Measurements from ENCODE around the gene RFT1. TPM values are rescaled to one million over a fixed set of nuclear protein-coding genes. Genes with fewer than 3 reads are reported as not detected.

Gene RFT1
- total and polyA plus RNA-seq, 4 donors: 5.0 to 16.6 (median 8.8) TPM

- ATAC-seq (ENCODE audit: low FRiP score): peak; percentile 72
- Histone ChIP-seq H3K9me3 (ENCODE audit: control insufficient read depth, low read length) (no peaks in the 10 kb centered on the region), H3K27ac (ENCODE audit: low read depth in 1 of 2, low read length in 2 of 2) (no peak overlapping the region), H3K4me1 (ENCODE audit: control insufficient read depth in 1 of 2, insufficient read depth in 2 of 2, low read length in 2 of 2) (no peaks in the 10 kb centered on the region), H3K27me3 (ENCODE audit: control insufficient read depth in 1 of 2, insufficient read depth in 2 of 2, low read length in 1 of 2) (no peaks in the 10 kb centered on the region), H3K4me3 (ENCODE audit: low read length in 2 of 2) (no peak overlapping the region), H3K36me3 (ENCODE audit: control insufficient read depth in 1 of 2, insufficient read depth in 2 of 2, low read length in 1 of 2) (no peaks in the 10 kb centered on the region)
- peak in 1 of 2 donors; percentile 79 for DNase-seq
- intact Hi-C loops (cut with DNase I): no loop called here
- 70 to 71% methylated on average over 12 of the region's 12 CpGs for WGBS, 2 donors
Measured at GRCh38 chr3:53109891-53110771, 20.1 kb downstream of the RFT1 start.

- Histone ChIP-seq H3K4me1 (ENCODE audit: control insufficient read depth in 1 of 2, insufficient read depth in 2 of 2, low read length in 2 of 2) (no peaks in the 10 kb centered on the region), H3K27ac (ENCODE audit: low read depth in 1 of 2, low read length in 2 of 2) (no peak overlapping the region), H3K4me3 (ENCODE audit: low read length in 2 of 2) (no peak overlapping the region), H3K36me3 (ENCODE audit: control insufficient read depth in 1 of 2, insufficient read depth in 2 of 2, low read length in 1 of 2) (peaks cover 0 to 2% of the 10 kb centered on the region in 2 donors), H3K9me3 (ENCODE audit: control insufficient read depth, low read length) (no peaks in the 10 kb centered on the region), H3K27me3 (ENCODE audit: control insufficient read depth in 1 of 2, insufficient read depth in 2 of 2, low read length in 1 of 2) (no peaks in the 10 kb centered on the region)
- DNase-seq: no peak
- intact Hi-C loops (cut with DNase I): no loop called here
- WGBS, 2 donors: 73 to 85% methylated on average over 1 of the region's 1 CpG
- ATAC-seq (ENCODE audit: low FRiP score): no peak
Measured at GRCh38 chr3:53109190-53109589, 21.0 kb downstream of the RFT1 start.

- Histone ChIP-seq H3K27me3 (ENCODE audit: control insufficient read depth in 1 of 2, insufficient read depth in 2 of 2, low read length in 1 of 2) (no peaks in the 10 kb centered on the region), H3K36me3 (ENCODE audit: control insufficient read depth in 1 of 2, insufficient read depth in 2 of 2, low read length in 1 of 2) (peaks cover 0 to 7% of the 10 kb centered on the region in 2 donors), H3K4me3 (ENCODE audit: low read length in 2 of 2) (no peak overlapping the region), H3K4me1 (ENCODE audit: control insufficient read depth in 1 of 2, insufficient read depth in 2 of 2, low read length in 2 of 2) (no peaks in the 10 kb centered on the region), H3K9me3 (ENCODE audit: control insufficient read depth, low read length) (no peaks in the 10 kb centered on the region), H3K27ac (ENCODE audit: low read depth in 1 of 2, low read length in 2 of 2) (no peak overlapping the region)
- intact Hi-C loops (cut with DNase I): no loop called here
- ATAC-seq (ENCODE audit: low FRiP score): no peak
- DNase-seq: no peak
- WGBS, 2 donors: 56 to 58% methylated on average over 3 of the region's 3 CpGs
Measured at GRCh38 chr3:53104762-53105161, 25.5 kb downstream of the RFT1 start.

- 62 to 69% methylated on average over 16 of the region's 16 CpGs for WGBS, 2 donors
- no peaks in the 10 kb centered on the region for H3K27me3 ChIP-seq (ENCODE audit: control insufficient read depth in 1 of 2, insufficient read depth in 2 of 2, low read length in 1 of 2)
- ATAC-seq (ENCODE audit: low FRiP score) (peak; percentile 64), DNase-seq (peak in 1 of 2 donors; percentile 59)
- H3K4me3 ChIP-seq (ENCODE audit: low read length in 2 of 2): no peak overlapping the region
- H3K27ac ChIP-seq (ENCODE audit: low read depth in 1 of 2, low read length in 2 of 2): no peak overlapping the region
- intact Hi-C loops (cut with DNase I): no loop called here
- peaks cover 2 to 10% of the 10 kb centered on the region in 2 donors for H3K36me3 ChIP-seq (ENCODE audit: control insufficient read depth in 1 of 2, insufficient read depth in 2 of 2, low read length in 1 of 2)
- no peaks in the 10 kb centered on the region for H3K9me3 ChIP-seq (ENCODE audit: control insufficient read depth, low read length)
- no peaks in the 10 kb centered on the region for H3K4me1 ChIP-seq (ENCODE audit: control insufficient read depth in 1 of 2, insufficient read depth in 2 of 2, low read length in 2 of 2)
Measured at GRCh38 chr3:53103397-53104296, 26.6 kb downstream of the RFT1 start.

GRCh38 chr3:53102601-53103147 is 27.6 kb downstream of the RFT1 start:
- Histone ChIP-seq H3K9me3 (ENCODE audit: control insufficient read depth, low read length) (no peaks in the 10 kb centered on the region), H3K27ac (ENCODE audit: low read depth in 1 of 2, low read length in 2 of 2) (no peak overlapping the region), H3K36me3 (ENCODE audit: control insufficient read depth in 1 of 2, insufficient read depth in 2 of 2, low read length in 1 of 2) (peaks cover 2 to 13% of the 10 kb centered on the region in 2 donors), H3K27me3 (ENCODE audit: control insufficient read depth in 1 of 2, insufficient read depth in 2 of 2, low read length in 1 of 2) (no peaks in the 10 kb centered on the region), H3K4me1 (ENCODE audit: control insufficient read depth in 1 of 2, insufficient read depth in 2 of 2, low read length in 2 of 2) (no peaks in the 10 kb centered on the region), H3K4me3 (ENCODE audit: low read length in 2 of 2) (no peak overlapping the region)
- no peak for ATAC-seq (ENCODE audit: low FRiP score)
- 67 to 73% methylated on average over 6 of the region's 6 CpGs for WGBS, 2 donors
- no peak for DNase-seq
- intact Hi-C loops (cut with DNase I): no loop called here

GRCh38 chr3:53101956-53102355 is 28.3 kb downstream of the RFT1 start:
- intact Hi-C loops (cut with DNase I): no loop called here
- H3K36me3 ChIP-seq (ENCODE audit: control insufficient read depth in 1 of 2, insufficient read depth in 2 of 2, low read length in 1 of 2): peaks cover 2 to 13% of the 10 kb centered on the region in 2 donors
- H3K9me3 ChIP-seq (ENCODE audit: control insufficient read depth, low read length): no peaks in the 10 kb centered on the region

GRCh38 chr3:53100818-53101466 is 29.3 kb downstream of the RFT1 start:
- whole genome bisulfite sequencing, 2 donors: 76 to 77% methylated on average over 12 of the region's 12 CpGs
- Histone ChIP-seq H3K9me3 (ENCODE audit: control insufficient read depth, low read length) (no peaks in the 10 kb centered on the region), H3K4me1 (ENCODE audit: control insufficient read depth in 1 of 2, insufficient read depth in 2 of 2, low read length in 2 of 2) (no peaks in the 10 kb centered on the region), H3K4me3 (ENCODE audit: low read length in 2 of 2) (no peak overlapping the region), H3K27ac (ENCODE audit: low read depth in 1 of 2, low read length in 2 of 2) (no peak overlapping the region), H3K27me3 (ENCODE audit: control insufficient read depth in 1 of 2, insufficient read depth in 2 of 2, low read length in 1 of 2) (no peaks in the 10 kb centered on the region), H3K36me3 (ENCODE audit: control insufficient read depth in 1 of 2, insufficient read depth in 2 of 2, low read length in 1 of 2) (peaks cover 2 to 13% of the 10 kb centered on the region in 2 donors)
- DNase-seq (no peak), ATAC-seq (ENCODE audit: low FRiP score) (no peak)
- intact Hi-C loops (cut with DNase I): no loop called here

More at GRCh38 chr3:53101956-53102355, 28.3 kb downstream of the RFT1 start:
- no peaks in the 10 kb centered on the region for H3K4me1 ChIP-seq (ENCODE audit: control insufficient read depth in 1 of 2, insufficient read depth in 2 of 2, low read length in 2 of 2)
- DNase-seq (no peak), ATAC-seq (ENCODE audit: low FRiP score) (no peak)
- no peaks in the 10 kb centered on the region for H3K27me3 ChIP-seq (ENCODE audit: control insufficient read depth in 1 of 2, insufficient read depth in 2 of 2, low read length in 1 of 2)
- 87 to 89% methylated on average over 12 of the region's 12 CpGs for WGBS, 2 donors
- H3K27ac ChIP-seq (ENCODE audit: low read depth in 1 of 2, low read length in 2 of 2): no peak overlapping the region
- no peak overlapping the region for H3K4me3 ChIP-seq (ENCODE audit: low read length in 2 of 2)

GRCh38 chr3:53097887-53098286 is 32.3 kb downstream of the RFT1 start:
- Histone ChIP-seq H3K36me3 (ENCODE audit: control insufficient read depth in 1 of 2, insufficient read depth in 2 of 2, low read length in 1 of 2) (peaks cover 8% of the 10 kb centered on the region in 2 donors), H3K27me3 (ENCODE audit: control insufficient read depth in 1 of 2, insufficient read depth in 2 of 2, low read length in 1 of 2) (no peaks in the 10 kb centered on the region), H3K27ac (ENCODE audit: low read depth in 1 of 2, low read length in 2 of 2) (no peak overlapping the region), H3K4me3 (ENCODE audit: low read length in 2 of 2) (no peak overlapping the region), H3K4me1 (ENCODE audit: control insufficient read depth in 1 of 2, insufficient read depth in 2 of 2, low read length in 2 of 2) (no peaks in the 10 kb centered on the region), H3K9me3 (ENCODE audit: control insufficient read depth, low read length) (no peaks in the 10 kb centered on the region)
- intact Hi-C loops (cut with DNase I): no loop called here
- 88% methylated on average over 5 of the region's 5 CpGs for WGBS, 2 donors
- DNase-seq (no peak), ATAC-seq (ENCODE audit: low FRiP score) (no peak)
